Mesothelial cell of epicardium (in vitro differentiated cells): ENCODE data around the gene STK38L. TPM values are rescaled to one million over a fixed set of nuclear protein-coding genes. Genes with fewer than 3 reads are reported as not detected.

Source experiments
- DNase-seq, 2 experiments: peaks; one replicate each; pipeline ENCODE4 v3.0.0; 2021; ENCODE audit warnings: low spot score in 2 of 2; ENCODE audit not compliant: unreplicated experiment in 2 of 2
- H3K27ac Mint-ChIP-seq: 2 replicates; pipeline ENCODE4 v1.8.0; 2021; ENCODE audit warnings: mixed read lengths
- H3K27me3 Mint-ChIP-seq: 2 replicates; pipeline ENCODE4 v1.8.0; 2021; ENCODE audit warnings: low read depth, mixed read lengths
- H3K36me3 Mint-ChIP-seq: 2 replicates; pipeline ENCODE4 v1.8.0; 2021; ENCODE audit warnings: mixed read lengths
- H3K4me1 Mint-ChIP-seq: 2 replicates; pipeline ENCODE4 v1.8.0; 2021; ENCODE audit warnings: mixed read lengths
- H3K4me3 Mint-ChIP-seq: 2 replicates; pipeline ENCODE4 v1.8.0; 2021; ENCODE audit warnings: mild to moderate bottlenecking, moderate library complexity, mixed read lengths
- H3K9me3 Mint-ChIP-seq: 2 replicates; pipeline ENCODE4 v1.8.0; 2021; ENCODE audit warnings: mixed read lengths
- CTCF ChIP-seq: fragments of 200-600 bp; sonication (generic); IDR thresholded peaks from one replicate; pipeline ENCODE4 v1.5.0; 2021; ENCODE audit warnings: antibody characterized with exemption; ENCODE audit not compliant: unreplicated experiment
- total RNA-seq: library from RNA; stranded (reverse); gene quantifications from 3 replicates; pipeline ENCODE4 v1.2.1, GENCODE V29; 2021

STK38L gene
- total RNA-seq, 1 donor from 2014 or later, result 48.2 TPM

- TF ChIP-seq CTCF, result no peak
- H3K27me3 Mint-ChIP-seq, result no peaks in the 10 kb centered on the region
- no peaks in the 10 kb centered on the region for H3K9me3 Mint-ChIP-seq
- H3K4me3 Mint-ChIP-seq, result no peak overlapping the region
- no peaks in the 10 kb centered on the region for H3K36me3 Mint-ChIP-seq
- DNase-seq, result no peak
- H3K4me1 Mint-ChIP-seq, result peaks cover 6% of the 10 kb centered on the region
- no peak overlapping the region for H3K27ac Mint-ChIP-seq
Measured at GRCh38 chr12:27280412-27280811, 36.3 kb downstream of the STK38L start.

GRCh38 chr12:27282754-27283153 lies 38.7 kb downstream of the STK38L start:
- TF ChIP-seq CTCF, result no peak
- Mint-ChIP-seq H3K4me3 (no peak overlapping the region), H3K36me3 (no peaks in the 10 kb centered on the region), H3K9me3 (no peaks in the 10 kb centered on the region), H3K27me3 (no peaks in the 10 kb centered on the region), H3K4me1 (peaks cover 9% of the 10 kb centered on the region), H3K27ac (no peak overlapping the region)
- DNase-seq, result no peak

- H3K27ac Mint-ChIP-seq, result no peak overlapping the region
Measured at GRCh38 chr12:27284021-27284420, 39.9 kb downstream of the STK38L start.

GRCh38 chr12:27284751-27285150 lies 40.7 kb downstream of the STK38L start:
- Mint-ChIP-seq H3K9me3 (no peaks in the 10 kb centered on the region), H3K4me1 (peaks cover 13% of the 10 kb centered on the region), H3K27me3 (no peaks in the 10 kb centered on the region), H3K27ac (no peak overlapping the region), H3K4me3 (no peak overlapping the region), H3K36me3 (no peaks in the 10 kb centered on the region)
- no peak for DNase-seq
- no peak for TF ChIP-seq CTCF

More at GRCh38 chr12:27284021-27284420, 39.9 kb downstream of the STK38L start:
- Mint-ChIP-seq H3K4me1 (peaks cover 9% of the 10 kb centered on the region), H3K9me3 (no peaks in the 10 kb centered on the region), H3K27me3 (no peaks in the 10 kb centered on the region), H3K36me3 (no peaks in the 10 kb centered on the region), H3K4me3 (no peak overlapping the region)
- DNase-seq, result no peak
- TF ChIP-seq CTCF, result no peak

GRCh38 chr12:27285403-27285802 lies 41.3 kb downstream of the STK38L start:
- H3K36me3 Mint-ChIP-seq, result no peaks in the 10 kb centered on the region
- H3K27ac Mint-ChIP-seq, result no peak overlapping the region
- H3K4me3 Mint-ChIP-seq, result no peak overlapping the region
- peaks cover 10% of the 10 kb centered on the region for H3K4me1 Mint-ChIP-seq
- no peak for TF ChIP-seq CTCF
- no peaks in the 10 kb centered on the region for H3K27me3 Mint-ChIP-seq
- H3K9me3 Mint-ChIP-seq, result no peaks in the 10 kb centered on the region
- DNase-seq, result no peak

GRCh38 chr12:27289414-27289813 lies 45.3 kb downstream of the STK38L start:
- peaks cover 17% of the 10 kb centered on the region for H3K4me1 Mint-ChIP-seq
- H3K27ac Mint-ChIP-seq, result no peak overlapping the region
- no peaks in the 10 kb centered on the region for H3K27me3 Mint-ChIP-seq

More at GRCh38 chr12:27289414-27289813, 45.3 kb downstream of the STK38L start:
- Mint-ChIP-seq H3K36me3 (no peaks in the 10 kb centered on the region), H3K4me3 (no peak overlapping the region), H3K9me3 (no peaks in the 10 kb centered on the region)
- DNase-seq, result no peak
- no peak for TF ChIP-seq CTCF
